ENCODE data around the gene CARD9.
A peak's percentile ranks its signal among the peaks of the same experiment; 100 is the strongest.

CARD9 gene

DNA sequence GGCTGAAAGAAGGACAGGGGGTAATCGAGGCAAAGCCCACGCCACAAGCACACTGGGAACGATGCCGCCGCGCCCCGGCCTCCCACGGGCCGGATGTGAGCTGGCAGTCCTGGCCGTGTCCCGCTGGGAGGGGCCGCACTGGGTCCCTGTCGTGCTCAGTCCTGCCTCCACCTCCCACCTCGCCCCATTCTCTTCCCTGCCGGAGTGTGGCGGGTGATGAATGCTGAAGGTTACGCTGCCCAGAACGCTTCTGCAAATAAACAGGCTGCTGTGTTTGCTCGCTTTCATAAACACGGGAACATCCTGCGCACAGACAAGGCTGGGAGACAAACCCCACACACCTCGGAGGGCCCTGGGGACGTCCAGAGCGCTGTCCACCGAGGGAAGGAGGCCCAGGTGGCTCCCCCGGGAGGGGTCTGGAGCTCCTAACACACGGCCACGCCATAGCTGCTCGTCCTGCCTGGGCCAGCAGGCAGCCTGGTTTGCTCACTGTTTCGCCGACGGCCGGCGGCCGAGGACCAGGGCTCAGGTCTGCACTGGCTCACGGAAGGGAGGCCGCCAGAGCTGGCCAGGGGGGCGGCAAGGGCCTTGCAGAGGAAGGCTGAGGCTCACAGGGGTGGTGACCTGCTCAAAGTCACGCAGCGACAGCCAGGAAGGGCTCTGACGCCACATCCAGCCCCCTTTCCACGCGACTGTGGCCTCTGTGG is 12.3 kb downstream of the CARD9 start:
- Histone ChIP-seq H4K91ac (ENCODE audit: low read length) (peak overlapping the region; percentile 15), H3K14ac (ENCODE audit: low read length in 2 of 2) (peak overlapping the region in 1 of 2 experiments; percentile 94), H2BK120ac (ENCODE audit: low read depth, low read length) (peak overlapping the region; percentile 0), H3K4me2 (ENCODE audit: low read length, poor library complexity, severe bottlenecking) (no peak overlapping the region), H3K23ac (ENCODE audit: low read length in 2 of 2) (peak overlapping the region in 1 of 2 experiments; percentile 63), H3K9ac (ENCODE audit: low read length) (peak overlapping the region; percentile 63), H2AK5ac (ENCODE audit: low read length, severe bottlenecking) (no peak overlapping the region), H2BK12ac (ENCODE audit: low read length in 2 of 2) (peak overlapping the region in 1 of 2 experiments; percentile 89), H3K9me3 (ENCODE audit: control insufficient read depth, low read length) (no peaks in the 10 kb centered on the region), H3K27ac (ENCODE audit: low read length, poor library complexity, severe bottlenecking) (no peak overlapping the region), H3K79me1 (replicated peaks; ENCODE audit: low read length, poor library complexity, severe bottlenecking) (peaks cover 11% of the 10 kb centered on the region), H4K8ac (ENCODE audit: low read length) (peak overlapping the region; percentile 84), H3K4me1 (ENCODE audit: control insufficient read depth, insufficient read depth, low read depth, low read length) (peaks cover 55% of the 10 kb centered on the region), H3K4me3 (ENCODE audit: insufficient read depth in 1 of 2, low read depth in 1 of 2, low read length in 2 of 2) (no peak overlapping the region), H3K4ac (ENCODE audit: low read depth in 1 of 2, low read length in 2 of 2) (peak overlapping the region; percentile 74 to 77), H3K27me3 (ENCODE audit: control insufficient read depth in 1 of 2, insufficient read depth in 1 of 2, low read length in 2 of 2) (no peaks in the 10 kb centered on the region), H2BK5ac (ENCODE audit: low read depth, low read length, poor library complexity, severe bottlenecking) (no peak overlapping the region), H3K36me3 (ENCODE audit: control insufficient read depth in 1 of 2, insufficient read depth in 2 of 2, low read depth in 1 of 2, low read length in 2 of 2) (peaks cover 20 to 76% of the 10 kb centered on the region in 2 experiments), H2BK15ac (ENCODE audit: low read depth, poor library complexity, severe bottlenecking) (no peak overlapping the region), H2AFZ (ENCODE audit: low read depth, low read length) (no peak overlapping the region), H3K18ac (ENCODE audit: low read depth in 1 of 2, low read length in 2 of 2) (peak overlapping the region; percentile 69 to 90)
- 65% methylated on average over 43 of the region's 43 CpGs for WGBS
- DNase-seq, result peak; percentile 65

DNA sequence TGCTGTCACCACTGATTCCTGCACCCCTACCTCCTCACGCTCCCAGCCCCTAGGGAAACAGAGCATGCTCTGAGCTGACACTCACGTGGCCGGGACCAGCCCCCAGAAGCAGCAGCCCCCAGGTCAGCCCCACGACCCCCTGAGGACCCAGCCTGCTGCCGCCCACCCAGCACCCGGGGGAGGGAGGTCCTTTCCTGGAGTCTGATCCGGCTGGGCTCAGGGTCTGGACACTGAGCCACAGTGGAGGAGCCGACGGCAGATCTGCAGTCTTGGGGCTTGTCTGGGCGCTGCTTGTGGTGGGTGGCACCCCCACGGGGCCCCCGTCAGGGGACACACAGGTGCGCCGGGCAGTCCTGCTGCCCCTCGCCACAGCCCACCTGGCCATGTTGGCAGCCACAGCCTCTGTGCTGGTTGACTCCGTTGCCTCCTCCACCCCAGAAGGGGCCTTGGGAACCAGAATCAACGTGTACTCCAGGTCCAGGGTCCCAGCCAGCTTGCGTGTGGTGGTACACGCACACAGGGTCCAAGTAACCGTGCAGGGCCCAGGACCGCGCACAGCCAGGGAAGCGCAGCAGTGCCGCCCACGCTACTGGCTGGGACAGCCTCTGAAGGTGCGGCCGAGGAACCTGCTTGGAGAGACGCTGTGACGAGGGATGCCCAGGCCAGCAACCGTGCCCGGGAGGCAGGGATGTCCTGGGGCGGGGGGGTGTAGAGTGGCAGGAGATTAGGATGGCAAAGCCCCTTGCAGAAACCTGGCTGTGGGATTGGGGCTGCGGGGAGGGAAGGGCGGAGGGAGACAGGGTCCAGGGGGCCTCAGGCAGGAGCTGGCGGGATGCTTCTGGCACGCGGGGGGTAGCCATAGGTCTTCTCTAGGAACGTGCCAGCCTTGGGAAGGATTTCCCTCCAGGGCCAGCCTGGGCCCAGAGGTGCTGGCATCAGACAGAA is 13.4 kb downstream of the CARD9 start:
- no peak overlapping the region for H3K4me2 ChIP-seq (ENCODE audit: low read length, poor library complexity, severe bottlenecking)
- 92% methylated on average over 37 of the region's 38 CpGs for WGBS
- H3K9me3 ChIP-seq (ENCODE audit: control insufficient read depth, low read length), result no peaks in the 10 kb centered on the region
- H2AK5ac ChIP-seq (ENCODE audit: low read length, severe bottlenecking), result no peak overlapping the region
- no peak overlapping the region for H3K23ac ChIP-seq (ENCODE audit: low read length in 2 of 2)
- no peak overlapping the region for H3K4me3 ChIP-seq (ENCODE audit: insufficient read depth in 1 of 2, low read depth in 1 of 2, low read length in 2 of 2)
- H3K14ac ChIP-seq (ENCODE audit: low read length in 2 of 2), result peak overlapping the region in 1 of 2 experiments; percentile 79
- peaks cover 21 to 77% of the 10 kb centered on the region in 2 experiments for H3K36me3 ChIP-seq (ENCODE audit: control insufficient read depth in 1 of 2, insufficient read depth in 2 of 2, low read depth in 1 of 2, low read length in 2 of 2)
- H3K4me1 ChIP-seq (ENCODE audit: control insufficient read depth, insufficient read depth, low read depth, low read length), result peaks cover 57% of the 10 kb centered on the region
- H3K79me1 ChIP-seq (replicated peaks; ENCODE audit: low read length, poor library complexity, severe bottlenecking), result peaks cover 10% of the 10 kb centered on the region
- H2BK5ac ChIP-seq (ENCODE audit: low read depth, low read length, poor library complexity, severe bottlenecking), result no peak overlapping the region
- H2AFZ ChIP-seq (ENCODE audit: low read depth, low read length), result no peak overlapping the region
- H2BK15ac ChIP-seq (ENCODE audit: low read depth, poor library complexity, severe bottlenecking), result no peak overlapping the region
- H3K9ac ChIP-seq (ENCODE audit: low read length), result no peak overlapping the region
- H3K27ac ChIP-seq (ENCODE audit: low read length, poor library complexity, severe bottlenecking), result no peak overlapping the region
- peak overlapping the region in 1 of 2 experiments; percentile 75 for H2BK12ac ChIP-seq (ENCODE audit: low read length in 2 of 2)
- no peak for DNase-seq
- peak overlapping the region; percentile 84 for H4K8ac ChIP-seq (ENCODE audit: low read length)
- peak overlapping the region; percentile 84 for H4K91ac ChIP-seq (ENCODE audit: low read length)
- H3K18ac ChIP-seq (ENCODE audit: low read depth in 1 of 2, low read length in 2 of 2), result peak overlapping the region; percentile 69 to 72
- peak overlapping the region; percentile 20 to 60 for H3K4ac ChIP-seq (ENCODE audit: low read depth in 1 of 2, low read length in 2 of 2)
- H3K27me3 ChIP-seq (ENCODE audit: control insufficient read depth in 1 of 2, insufficient read depth in 1 of 2, low read length in 2 of 2), result no peaks in the 10 kb centered on the region
- H2BK120ac ChIP-seq (ENCODE audit: low read depth, low read length), result peak overlapping the region; percentile 42

DNA sequence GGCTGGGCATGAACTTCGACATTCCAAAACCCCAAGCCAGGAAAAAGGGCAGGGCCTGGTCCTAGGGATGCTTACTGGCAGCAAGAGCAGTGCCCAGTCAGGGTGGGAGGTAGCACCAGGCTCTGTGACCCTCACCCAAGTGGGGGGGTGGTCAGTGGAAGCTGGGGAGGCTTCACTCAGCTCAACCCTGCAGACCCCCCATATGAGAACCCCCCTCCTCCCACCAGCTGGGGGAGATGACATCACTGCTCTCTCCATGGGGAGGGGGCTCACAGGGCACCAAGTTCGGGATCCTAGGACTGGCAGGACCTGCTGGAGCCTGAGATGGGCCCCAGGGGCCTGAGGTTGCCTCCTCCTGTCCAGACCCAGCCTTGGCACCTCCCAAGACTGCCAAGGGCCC is 14.6 kb downstream of the CARD9 start:
- WGBS, result 93% methylated on average over 2 of the region's 2 CpGs
- Histone ChIP-seq H2BK120ac (ENCODE audit: low read depth, low read length) (no peak overlapping the region), H4K8ac (ENCODE audit: low read length) (no peak overlapping the region), H3K9ac (ENCODE audit: low read length) (no peak overlapping the region), H3K4me3 (ENCODE audit: insufficient read depth in 1 of 2, low read depth in 1 of 2, low read length in 2 of 2) (no peak overlapping the region), H3K27ac (ENCODE audit: low read length, poor library complexity, severe bottlenecking) (no peak overlapping the region), H3K14ac (ENCODE audit: low read length in 2 of 2) (no peak overlapping the region), H3K23ac (ENCODE audit: low read length in 2 of 2) (no peak overlapping the region), H2AK5ac (ENCODE audit: low read length, severe bottlenecking) (no peak overlapping the region), H3K9me3 (ENCODE audit: control insufficient read depth, low read length) (no peaks in the 10 kb centered on the region), H3K4me1 (ENCODE audit: control insufficient read depth, insufficient read depth, low read depth, low read length) (peaks cover 60% of the 10 kb centered on the region), H4K91ac (ENCODE audit: low read length) (no peak overlapping the region), H3K27me3 (ENCODE audit: control insufficient read depth in 1 of 2, insufficient read depth in 1 of 2, low read length in 2 of 2) (no peaks in the 10 kb centered on the region), H3K4ac (ENCODE audit: low read depth in 1 of 2, low read length in 2 of 2) (no peak overlapping the region), H2BK5ac (ENCODE audit: low read depth, low read length, poor library complexity, severe bottlenecking) (no peak overlapping the region), H2BK15ac (ENCODE audit: low read depth, poor library complexity, severe bottlenecking) (no peak overlapping the region), H3K18ac (ENCODE audit: low read depth in 1 of 2, low read length in 2 of 2) (no peak overlapping the region), H3K79me1 (replicated peaks; ENCODE audit: low read length, poor library complexity, severe bottlenecking) (peaks cover 6% of the 10 kb centered on the region), H2AFZ (ENCODE audit: low read depth, low read length) (no peak overlapping the region), H3K36me3 (ENCODE audit: control insufficient read depth in 1 of 2, insufficient read depth in 2 of 2, low read depth in 1 of 2, low read length in 2 of 2) (peaks cover 21 to 68% of the 10 kb centered on the region in 2 experiments), H3K4me2 (ENCODE audit: low read length, poor library complexity, severe bottlenecking) (no peak overlapping the region), H2BK12ac (ENCODE audit: low read length in 2 of 2) (no peak overlapping the region)
- DNase-seq, result no peak

DNA sequence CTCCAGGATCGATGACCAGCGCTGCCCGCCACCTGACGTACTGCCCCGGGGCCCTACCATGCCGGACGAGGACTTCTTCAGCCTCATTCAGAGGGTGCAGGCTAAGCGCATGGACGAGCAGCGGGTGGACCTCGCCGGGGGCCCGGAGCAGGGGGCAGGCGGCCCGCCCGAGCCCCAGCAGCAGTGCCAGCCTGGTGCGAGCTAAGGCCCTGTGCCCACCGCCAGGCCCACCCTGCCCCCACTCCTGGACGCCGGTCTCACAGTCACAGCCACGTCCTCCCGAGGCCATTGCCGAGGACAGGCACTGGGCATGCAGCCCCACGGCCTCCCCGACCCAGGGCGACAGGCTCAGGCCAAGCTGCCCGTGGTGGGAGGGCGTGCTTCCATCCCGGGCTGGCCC is 15.5 kb downstream of the CARD9 start:
- H2AK5ac ChIP-seq (ENCODE audit: low read length, severe bottlenecking), result no peak overlapping the region
- peaks cover 21 to 70% of the 10 kb centered on the region in 2 experiments for H3K36me3 ChIP-seq (ENCODE audit: control insufficient read depth in 1 of 2, insufficient read depth in 2 of 2, low read depth in 1 of 2, low read length in 2 of 2)
- H2BK12ac ChIP-seq (ENCODE audit: low read length in 2 of 2), result no peak overlapping the region
- no peak overlapping the region for H3K4me2 ChIP-seq (ENCODE audit: low read length, poor library complexity, severe bottlenecking)
- no peak overlapping the region for H2BK15ac ChIP-seq (ENCODE audit: low read depth, poor library complexity, severe bottlenecking)
- no peaks in the 10 kb centered on the region for H3K9me3 ChIP-seq (ENCODE audit: control insufficient read depth, low read length)
- peaks cover 60% of the 10 kb centered on the region for H3K4me1 ChIP-seq (ENCODE audit: control insufficient read depth, insufficient read depth, low read depth, low read length)
- DNase-seq, result no peak
- no peak overlapping the region for H2BK5ac ChIP-seq (ENCODE audit: low read depth, low read length, poor library complexity, severe bottlenecking)
- H3K27ac ChIP-seq (ENCODE audit: low read length, poor library complexity, severe bottlenecking), result no peak overlapping the region
- no peak overlapping the region for H3K4ac ChIP-seq (ENCODE audit: low read depth in 1 of 2, low read length in 2 of 2)
- no peak overlapping the region for H3K9ac ChIP-seq (ENCODE audit: low read length)
- no peak overlapping the region for H4K91ac ChIP-seq (ENCODE audit: low read length)
- 94% methylated on average over 29 of the region's 29 CpGs for WGBS
- no peak overlapping the region for H3K18ac ChIP-seq (ENCODE audit: low read depth in 1 of 2, low read length in 2 of 2)
- no peaks in the 10 kb centered on the region for H3K27me3 ChIP-seq (ENCODE audit: control insufficient read depth in 1 of 2, insufficient read depth in 1 of 2, low read length in 2 of 2)
- no peak overlapping the region for H3K14ac ChIP-seq (ENCODE audit: low read length in 2 of 2)
- H3K23ac ChIP-seq (ENCODE audit: low read length in 2 of 2), result no peak overlapping the region
- H4K8ac ChIP-seq (ENCODE audit: low read length), result no peak overlapping the region
- no peak overlapping the region for H2AFZ ChIP-seq (ENCODE audit: low read depth, low read length)
- H3K79me1 ChIP-seq (replicated peaks; ENCODE audit: low read length, poor library complexity, severe bottlenecking), result peaks cover 5% of the 10 kb centered on the region
- no peak overlapping the region for H3K4me3 ChIP-seq (ENCODE audit: insufficient read depth in 1 of 2, low read depth in 1 of 2, low read length in 2 of 2)
- H2BK120ac ChIP-seq (ENCODE audit: low read depth, low read length), result no peak overlapping the region
